OCI-LY7 (cell line): ENCODE data around the gene LPP.

Source experiments
- CTCF ChIP-seq: fragments of 200-600 bp; sonication (generic); conservative IDR thresholded peaks from 2 replicates; pipeline ENCODE4 v1.5.1; 2014; ENCODE audit warnings: mild to moderate bottlenecking, antibody characterized with exemption, low read length, moderate library complexity, mixed read lengths
- EZH2phosphoT487 ChIP-seq: fragments of 200-600 bp; sonication (generic); IDR thresholded peaks from 2 replicates; pipeline ENCODE4 v1.6.1; 2018; ENCODE audit warnings: low read depth, borderline replicate concordance, mild to moderate bottlenecking, mixed run types, antibody characterized with exemption, low read length, moderate library complexity, mixed read lengths

- TF ChIP-seq CTCF (no peak), EZH2phosphoT487 (no peak)
These were observed 263.8 kb downstream of the LPP start for GRCh38 chr3:188417766-188418165.
